Ovary (tissue), 3 donors: ENCODE results near the gene PDSS2.

Source experiments
- CTCF ChIP-seq, 3 donors: fragments of 450-650 bp in 2 of 3; fragments of 200-600 bp in 1 of 3; IDR thresholded peaks; one replicate each; pipeline versions ENCODE4 v1.5.1 to v1.8.0; 2016 to 2022; ENCODE audit warnings: antibody characterized with exemption in 3 of 3, mild to moderate bottlenecking in 1 of 3
- EP300 ChIP-seq: sonication (generic); formaldehyde crosslinking; IDR thresholded peaks from one replicate; pipeline ENCODE4 v1.6.1; 2017; ENCODE audit warnings: antibody characterized with exemption
- POLR2A ChIP-seq: fragments of 450-650 bp; IDR thresholded peaks from one replicate; pipeline ENCODE4 v1.6.1; 2017; ENCODE audit warnings: antibody characterized with exemption, mild to moderate bottlenecking, moderate library complexity
- donor health status: DM: no; HTN: no; CAD: no.

DNA sequence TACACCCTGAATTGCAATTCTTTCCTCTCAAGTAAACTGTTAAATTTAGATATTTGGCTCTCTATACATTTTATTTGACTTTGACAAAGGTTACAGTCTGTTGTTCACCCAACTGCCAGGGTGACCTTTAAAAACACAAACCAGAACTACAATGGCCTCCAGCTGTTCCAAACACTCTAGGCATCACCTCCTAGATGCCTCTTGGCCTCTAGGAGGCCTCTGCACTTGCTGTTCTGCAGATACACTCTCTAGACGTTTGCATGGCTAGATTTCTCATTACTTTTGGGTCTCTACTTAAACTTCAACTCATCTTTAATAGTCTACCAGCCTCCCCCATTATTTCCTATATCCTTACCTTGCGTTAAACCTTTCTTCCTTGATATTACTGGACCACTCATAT is 241.2 kb downstream of the PDSS2 start:
- TF ChIP-seq CTCF (IDR thresholded peaks at IDR 0.05) = no peak
- no peak for TF ChIP-seq POLR2A
- no peak for TF ChIP-seq EP300
